Nucleus accumbens (tissue), 56 donors: Measurements from ENCODE around the gene PTPRN2.
"Not testable (repeated sequence)": the region's sequence is repeated elsewhere in the genome, so short reads cannot be mapped to it uniquely, and the experiment has no call there.

Experiments used
- DNase-seq, 56 donors: peaks; one replicate each; lab custom pipeline; 2025; lab: John Stamatoyannopoulos, UW

Gene PTPRN2

GRCh38 chr7:158279539-158280447 lies 307.8 kb downstream of the PTPRN2 start:
- no peak for DNase-seq

- no peak for DNase-seq
Measured at GRCh38 chr7:158278745-158279320, 308.8 kb downstream of the PTPRN2 start.

- DNase-seq, result no peak
Measured at GRCh38 chr7:158277219-158278141, 310.1 kb downstream of the PTPRN2 start.

- DNase-seq, result no peak
Measured at GRCh38 chr7:158276414-158277218, 311.0 kb downstream of the PTPRN2 start.

GRCh38 chr7:158275711-158276413 lies 311.8 kb downstream of the PTPRN2 start:
- DNase-seq, result no peak

GRCh38 chr7:158274996-158275395 lies 312.6 kb downstream of the PTPRN2 start:
- DNase-seq, result no peak

GRCh38 chr7:158274404-158274811 lies 313.2 kb downstream of the PTPRN2 start:
- no peak for DNase-seq

- DNase-seq, result not testable (repeated sequence)
Measured at GRCh38 chr7:158273756-158274342, 313.8 kb downstream of the PTPRN2 start.

GRCh38 chr7:158273138-158273651 lies 314.4 kb downstream of the PTPRN2 start:
- no peak for DNase-seq

GRCh38 chr7:158272509-158273137 lies 315.0 kb downstream of the PTPRN2 start:
- DNase-seq, result no peak

- DNase-seq, result no peak
Measured at GRCh38 chr7:158272091-158272490, 315.5 kb downstream of the PTPRN2 start.

- DNase-seq, result no peak
Measured at GRCh38 chr7:158271646-158272045, 316.0 kb downstream of the PTPRN2 start.

GRCh38 chr7:158270856-158271413 lies 316.7 kb downstream of the PTPRN2 start:
- no peak for DNase-seq

GRCh38 chr7:158270106-158270775 lies 317.4 kb downstream of the PTPRN2 start:
- no peak for DNase-seq

- DNase-seq, result no peak
Measured at GRCh38 chr7:158268816-158269535, 318.6 kb downstream of the PTPRN2 start.

GRCh38 chr7:158267742-158268435 lies 319.7 kb downstream of the PTPRN2 start:
- no peak for DNase-seq
